ENCODE data around the gene HAUS3. TPM values are rescaled to one million over a fixed set of nuclear protein-coding genes. Genes with fewer than 3 reads are reported as not detected.
"Not testable (repeated sequence)": the region's sequence is repeated elsewhere in the genome, so short reads cannot be mapped to it uniquely, and the experiment has no call there.

HAUS3 gene
- total RNA-seq, 4 donors from 2014 or later, result 9.5 to 27.6 (median 10.8) TPM

DNA sequence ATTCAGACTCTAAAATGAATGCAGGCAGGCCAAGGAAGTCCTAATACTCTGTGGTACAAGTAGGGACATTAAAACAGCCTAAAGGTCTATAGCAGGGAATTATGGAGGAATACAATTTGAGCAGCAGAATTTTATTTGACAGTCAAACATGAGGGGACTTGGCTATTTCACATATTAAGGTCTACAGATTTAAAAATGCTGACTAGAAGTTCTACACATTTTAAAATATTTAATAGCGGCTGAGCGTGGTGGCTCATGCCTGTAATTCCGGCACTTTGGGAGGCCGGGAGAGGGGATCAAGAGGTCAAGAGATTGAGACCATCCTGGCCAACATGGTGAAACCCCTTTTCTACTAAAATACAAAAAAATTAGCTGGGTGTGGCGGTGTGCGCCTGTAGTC is 10.8 kb downstream of the HAUS3 start:
- DNase-seq (ENCODE audit: low spot score) (no peak), ATAC-seq (ENCODE audit: low FRiP score) (no peak)
- TF ChIP-seq, protein P1, sequence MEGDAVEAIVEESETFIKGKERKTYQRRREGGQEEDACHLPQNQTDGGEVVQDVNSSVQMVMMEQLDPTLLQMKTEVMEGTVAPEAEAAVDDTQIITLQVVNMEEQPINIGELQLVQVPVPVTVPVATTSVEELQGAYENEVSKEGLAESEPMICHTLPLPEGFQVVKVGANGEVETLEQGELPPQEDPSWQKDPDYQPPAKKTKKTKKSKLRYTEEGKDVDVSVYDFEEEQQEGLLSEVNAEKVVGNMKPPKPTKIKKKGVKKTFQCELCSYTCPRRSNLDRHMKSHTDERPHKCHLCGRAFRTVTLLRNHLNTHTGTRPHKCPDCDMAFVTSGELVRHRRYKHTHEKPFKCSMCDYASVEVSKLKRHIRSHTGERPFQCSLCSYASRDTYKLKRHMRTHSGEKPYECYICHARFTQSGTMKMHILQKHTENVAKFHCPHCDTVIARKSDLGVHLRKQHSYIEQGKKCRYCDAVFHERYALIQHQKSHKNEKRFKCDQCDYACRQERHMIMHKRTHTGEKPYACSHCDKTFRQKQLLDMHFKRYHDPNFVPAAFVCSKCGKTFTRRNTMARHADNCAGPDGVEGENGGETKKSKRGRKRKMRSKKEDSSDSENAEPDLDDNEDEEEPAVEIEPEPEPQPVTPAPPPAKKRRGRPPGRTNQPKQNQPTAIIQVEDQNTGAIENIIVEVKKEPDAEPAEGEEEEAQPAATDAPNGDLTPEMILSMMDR (IDR thresholded peaks at IDR 0.05), result no peak

DNA sequence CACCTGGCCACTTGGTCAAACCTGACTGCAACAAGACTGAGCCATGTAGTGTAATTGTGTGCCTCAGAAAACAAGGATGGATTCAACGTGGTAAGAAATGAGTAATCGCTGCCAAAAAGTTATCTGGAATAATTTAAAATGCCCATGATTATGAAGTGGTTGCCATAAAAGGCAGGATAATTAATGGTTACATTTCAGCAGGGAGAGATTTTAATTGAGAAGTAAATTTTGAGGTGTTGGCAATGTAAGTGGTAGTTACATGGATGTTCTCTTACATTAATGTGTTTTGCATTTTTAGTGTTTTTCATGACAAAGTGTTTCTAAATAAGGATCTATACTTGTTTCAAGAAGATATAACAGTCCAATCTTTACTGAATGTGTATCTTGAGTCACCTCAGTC is 15.7 kb downstream of the HAUS3 start:
- TF ChIP-seq, protein P1 (IDR thresholded peaks at IDR 0.05), result no peak

DNA sequence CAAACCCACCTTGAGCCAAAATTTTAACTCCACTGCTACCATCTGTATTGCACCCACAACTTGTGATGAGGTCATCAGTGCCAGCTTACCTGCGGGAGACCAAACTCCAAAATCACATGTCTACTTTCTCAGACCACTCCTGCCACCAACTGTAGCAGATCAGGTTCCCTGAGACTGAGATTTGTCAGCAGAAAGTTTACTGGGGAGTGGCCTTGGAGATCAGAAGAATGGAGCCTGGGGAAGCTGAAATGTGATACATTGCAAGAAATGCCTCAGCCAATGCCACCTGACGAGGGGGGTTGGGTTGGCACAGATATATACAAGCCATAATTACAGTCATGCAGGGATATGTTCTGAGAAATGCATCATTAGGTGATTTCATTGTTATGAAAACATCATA is 19.1 kb downstream of the HAUS3 start:
- DNase-seq (ENCODE audit: low spot score), result no peak
- no peak for ATAC-seq (ENCODE audit: low FRiP score)
- TF ChIP-seq, protein P1 (IDR thresholded peaks at IDR 0.05), result no peak

More for the DNA sequence above, 15.7 kb downstream of the HAUS3 start:
- ATAC-seq (ENCODE audit: low FRiP score) (no peak), DNase-seq (ENCODE audit: low spot score) (no peak)

DNA sequence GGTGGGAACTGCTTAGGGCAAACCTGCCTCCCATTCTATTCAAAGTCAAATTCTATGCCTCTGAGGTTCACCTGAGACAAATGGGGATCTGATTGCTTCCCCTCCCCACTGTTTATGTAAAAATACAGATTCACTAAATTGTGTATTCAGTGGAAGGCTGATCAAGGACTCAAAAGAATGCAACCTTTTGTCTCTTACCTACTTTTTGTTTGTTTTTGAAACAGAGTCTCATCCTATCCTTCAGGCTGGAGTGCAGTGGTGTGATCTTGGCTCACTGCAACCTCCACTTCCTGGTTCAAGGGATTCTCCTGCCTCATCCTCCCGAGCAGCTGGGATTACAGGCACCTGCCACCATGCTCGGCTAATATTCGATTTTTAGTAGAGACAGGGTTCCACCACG is 20.5 kb downstream of the HAUS3 start:
- not testable (repeated sequence) for DNase-seq (ENCODE audit: low spot score); ATAC-seq (ENCODE audit: low FRiP score)

DNA sequence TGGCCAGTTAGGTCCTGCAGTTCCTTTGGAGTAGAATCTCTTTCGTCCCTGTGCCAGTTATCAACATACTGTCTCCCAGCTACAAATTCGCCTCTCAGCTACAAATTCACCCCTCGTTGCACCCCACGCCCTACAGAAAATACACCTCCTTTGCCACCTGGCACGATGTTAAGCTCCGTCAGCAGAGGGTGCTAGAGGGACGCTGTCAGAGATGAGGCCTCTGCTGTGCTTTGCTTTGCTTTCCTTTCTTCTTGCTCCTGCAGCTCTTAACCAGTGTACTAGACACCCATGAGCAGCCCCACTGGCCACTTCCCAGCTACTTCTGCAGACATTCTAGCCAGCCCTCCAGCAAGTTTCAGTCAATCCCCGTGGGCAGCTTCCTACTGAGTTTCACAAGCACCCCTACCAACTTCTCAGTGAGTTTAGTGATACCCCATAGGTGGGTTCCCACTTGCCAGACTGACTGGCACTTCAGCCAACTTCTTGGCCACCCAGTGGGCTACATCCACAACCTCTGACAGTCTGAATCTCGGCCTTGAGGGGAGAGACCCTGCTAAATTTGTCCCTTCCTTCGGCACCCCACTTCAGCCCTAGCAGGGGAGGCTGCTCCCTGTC is 21.8 kb downstream of the HAUS3 start:
- TF ChIP-seq, protein P1 (IDR thresholded peaks at IDR 0.05), result peak in 1 of 3 donors; percentile 46
- DNase-seq (ENCODE audit: low spot score) (peak; percentile 51), ATAC-seq (ENCODE audit: low FRiP score) (peak; percentile 72)

DNA sequence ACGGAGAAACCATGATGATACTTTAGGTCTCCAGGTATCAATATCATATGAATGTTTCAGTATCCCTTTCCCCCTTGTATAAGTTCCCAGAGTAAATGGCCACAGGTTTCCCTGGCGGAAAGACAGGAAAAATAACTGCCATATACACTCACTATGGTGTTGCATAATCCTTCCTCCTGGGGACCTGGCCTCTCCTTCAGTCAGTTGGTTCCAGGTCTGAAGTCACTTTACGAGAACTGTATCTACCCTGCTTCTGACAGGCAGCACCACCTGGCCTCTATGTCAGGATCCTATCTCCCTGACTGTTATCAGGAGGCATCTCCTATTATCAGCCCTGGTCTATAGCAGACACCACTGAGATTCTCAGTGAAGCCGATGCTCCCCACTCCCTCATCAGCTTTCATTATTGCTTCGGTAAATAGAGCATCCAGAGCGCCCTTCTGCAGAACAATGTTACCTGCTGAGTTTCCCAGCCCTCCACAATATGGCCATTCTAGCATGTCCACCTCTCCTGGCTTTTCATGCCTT is 22.6 kb downstream of the HAUS3 start:
- no peak for ATAC-seq (ENCODE audit: low FRiP score)
- no peak for DNase-seq (ENCODE audit: low spot score)
- TF ChIP-seq, protein P1 (IDR thresholded peaks at IDR 0.05), result no peak

DNA sequence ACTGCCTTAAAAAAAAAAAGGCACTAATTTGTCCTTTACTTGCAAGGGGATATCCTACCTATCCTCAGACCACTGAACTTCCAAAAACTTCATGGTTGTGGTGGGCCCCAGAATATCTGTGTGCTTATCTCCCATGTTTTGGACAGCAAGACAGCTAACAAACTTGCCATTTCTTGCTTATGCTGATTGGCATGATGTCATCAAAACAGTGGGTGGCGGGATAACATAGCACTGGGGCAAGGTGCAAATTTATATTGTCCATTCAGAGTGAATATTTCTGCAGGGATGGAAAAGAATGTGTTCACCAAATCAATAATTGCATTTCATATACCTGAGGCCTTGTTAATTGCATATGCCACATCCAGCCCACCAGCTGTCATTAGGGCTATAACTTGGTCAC is 23.5 kb downstream of the HAUS3 start:
- ATAC-seq (ENCODE audit: low FRiP score), result no peak
- no peak for DNase-seq (ENCODE audit: low spot score)
- TF ChIP-seq, protein P1 (IDR thresholded peaks at IDR 0.05), result no peak
